Stimulated activated CD8-positive, alpha-beta memory T cell treated with anti-CD3 and anti-CD28 coated beads, Interleukin-4, amount 100 ng/mL, for 24 hours (primary cell): Measurements from ENCODE around the gene RCC2.

Experiments
- DNase-seq: peaks from one replicate; pipeline ENCODE4 v3.0.0-alpha.2; 2020; ENCODE audit warnings: low read depth

RCC2 gene

GRCh38 chr1:17441993-17442357 is 2.5 kb upstream of the RCC2 start:
- no peak for DNase-seq

- no peak for DNase-seq
Measured at GRCh38 chr1:17441265-17441992, 2.0 kb upstream of the RCC2 start.

- no peak for DNase-seq
Measured at GRCh38 chr1:17440827-17441168, 1.3 kb upstream of the RCC2 start.

GRCh38 chr1:17440074-17440826 is 773 bp upstream of the RCC2 start:
- DNase-seq, result no peak

GRCh38 chr1:17438318-17439249 is 893 bp downstream of the RCC2 start:
- DNase-seq, result peak; percentile 83

GRCh38 chr1:17437580-17438317 is 1.7 kb downstream of the RCC2 start:
- peak; percentile 47 for DNase-seq

GRCh38 chr1:17437260-17437579 is 2.3 kb downstream of the RCC2 start:
- no peak for DNase-seq

- no peak for DNase-seq
Measured at GRCh38 chr1:17436380-17437174, 2.9 kb downstream of the RCC2 start.

- DNase-seq, result no peak
Measured at GRCh38 chr1:17434601-17435000, 4.9 kb downstream of the RCC2 start.

- DNase-seq, result no peak
Measured at GRCh38 chr1:17434016-17434415, 5.5 kb downstream of the RCC2 start.

GRCh38 chr1:17433261-17433660 is 6.2 kb downstream of the RCC2 start:
- DNase-seq, result no peak

GRCh38 chr1:17432412-17432811 is 7.1 kb downstream of the RCC2 start:
- no peak for DNase-seq

GRCh38 chr1:17429183-17429582 is 10.3 kb downstream of the RCC2 start:
- no peak for DNase-seq

GRCh38 chr1:17427696-17428660 is 11.5 kb downstream of the RCC2 start:
- DNase-seq, result no peak

- DNase-seq, result no peak
Measured at GRCh38 chr1:17425806-17426600, 13.5 kb downstream of the RCC2 start.

GRCh38 chr1:17423781-17424245 is 15.7 kb downstream of the RCC2 start:
- DNase-seq, result no peak

- no peak for DNase-seq
Measured at GRCh38 chr1:17422461-17422860, 17.0 kb downstream of the RCC2 start.

- no peak for DNase-seq
Measured at GRCh38 chr1:17420391-17420918, 19.0 kb downstream of the RCC2 start.
